Spinal cord (tissue), 10 donors: ENCODE measurements around the gene EPHA7. TPM values are rescaled to one million over a fixed set of nuclear protein-coding genes. Genes with fewer than 3 reads are reported as not detected.
A peak's percentile ranks its signal among the peaks of the same experiment; 100 is the strongest.

ENCODE experiments used
- DNase-seq, 6 donors: peaks; one replicate each; pipeline versions ENCODE4 v3.0.0 to v3.0.0-alpha.2; 2013 to 2015; ENCODE audit warnings: low spot score in 6 of 6, low read depth in 4 of 6
- H3K27ac ChIP-seq: one replicate; pipeline ENCODE4 v1.5.1; 2013; ENCODE audit warnings: low read depth, low read length, control low read depth
- H3K27me3 ChIP-seq: one replicate; pipeline ENCODE4 v1.6.1; 2013; ENCODE audit warnings: low read length; ENCODE audit not compliant: control insufficient read depth, insufficient read depth
- H3K36me3 ChIP-seq: one replicate; pipeline ENCODE4 v1.6.1; 2013; ENCODE audit warnings: low read length; ENCODE audit not compliant: control insufficient read depth, insufficient read depth
- H3K4me1 ChIP-seq: one replicate; pipeline ENCODE4 v1.6.1; 2013; ENCODE audit warnings: low read length; ENCODE audit not compliant: control insufficient read depth, insufficient read depth
- H3K4me3 ChIP-seq: one replicate; pipeline ENCODE4 v1.5.1; 2013; ENCODE audit warnings: low read depth, low read length, control low read depth
- H3K9me3 ChIP-seq: one replicate; pipeline ENCODE4 v1.6.1; 2013; ENCODE audit warnings: low read length; ENCODE audit not compliant: control insufficient read depth, insufficient read depth
- WGBS: methylation state at CpG from one replicate; pipeline ENCODE4 v1.1.5; 2013; ENCODE audit warnings: missing lambda C conversion rate; ENCODE audit not compliant: insufficient coverage; 5-methylcytosine and 5-hydroxymethylcytosine counted together
- polyA plus RNA-seq, 2 donors: library from polyadenylated mRNA; unstranded; fragments of 120-200 nt; gene quantifications; one replicate each; pipeline ENCODE4 v1.2.1, GENCODE V29; 2013; ENCODE audit not compliant: insufficient read length in 2 of 2
- total RNA-seq, 2 donors: library from RNA; depleted of rRNA in 1 of 2; stranded (reverse); fragments of 120-200 nt in 1 of 2; fragments of >200 nt in 1 of 2; gene quantifications; one replicate each; pipeline versions ENCODE4 v1.2.3 to v1.2.4, GENCODE V29; 2013 to 2014
- donor health status: healthy.

The EPHA7 gene
- total and polyA plus RNA-seq, 4 donors: 16.3 to 90.2 (median 45.7) TPM

DNA sequence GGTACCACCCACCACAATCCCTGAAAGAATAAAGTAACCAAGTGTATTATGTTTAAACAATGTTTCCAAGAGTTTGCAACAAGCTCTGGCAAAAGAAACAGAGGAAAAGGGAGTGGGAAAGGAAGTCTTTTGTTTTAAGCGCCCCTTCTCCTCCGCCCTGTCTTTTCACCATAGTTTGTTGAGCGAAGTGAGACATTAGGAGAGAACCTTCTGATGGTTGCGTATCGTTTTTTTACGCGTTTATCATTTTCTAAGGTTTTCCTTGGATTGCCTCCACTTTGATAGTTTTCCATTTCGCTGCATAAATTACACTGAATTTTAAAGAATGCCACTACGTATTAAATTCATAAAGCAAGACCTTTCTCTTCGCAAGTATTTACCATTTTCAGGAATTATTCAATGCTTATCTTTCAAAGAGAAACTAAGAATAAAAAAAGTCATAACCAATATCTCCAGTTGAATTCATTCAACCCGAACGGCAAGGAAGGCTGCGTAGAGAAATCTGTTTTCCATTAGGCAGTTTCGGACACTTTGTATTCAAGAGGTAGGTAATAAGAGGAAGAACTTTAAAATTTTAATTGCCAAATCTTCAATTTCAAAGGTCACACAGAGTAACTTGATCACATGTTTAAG, 920 bp upstream of the EPHA7 start:
- H3K4me1 ChIP-seq: peaks cover 7% of the 10 kb centered on the region
- H3K9me3 ChIP-seq: no peaks in the 10 kb centered on the region
- peaks cover 6% of the 10 kb centered on the region for H3K27me3 ChIP-seq
- peak in 1 of 6 donors; percentile 32 for DNase-seq
- peak overlapping the region; percentile 96 for H3K27ac ChIP-seq
- peak overlapping the region; percentile 88 for H3K4me3 ChIP-seq
- H3K36me3 ChIP-seq: no peaks in the 10 kb centered on the region
- WGBS: 0% methylated on average over 1 of the region's 14 CpGs

DNA sequence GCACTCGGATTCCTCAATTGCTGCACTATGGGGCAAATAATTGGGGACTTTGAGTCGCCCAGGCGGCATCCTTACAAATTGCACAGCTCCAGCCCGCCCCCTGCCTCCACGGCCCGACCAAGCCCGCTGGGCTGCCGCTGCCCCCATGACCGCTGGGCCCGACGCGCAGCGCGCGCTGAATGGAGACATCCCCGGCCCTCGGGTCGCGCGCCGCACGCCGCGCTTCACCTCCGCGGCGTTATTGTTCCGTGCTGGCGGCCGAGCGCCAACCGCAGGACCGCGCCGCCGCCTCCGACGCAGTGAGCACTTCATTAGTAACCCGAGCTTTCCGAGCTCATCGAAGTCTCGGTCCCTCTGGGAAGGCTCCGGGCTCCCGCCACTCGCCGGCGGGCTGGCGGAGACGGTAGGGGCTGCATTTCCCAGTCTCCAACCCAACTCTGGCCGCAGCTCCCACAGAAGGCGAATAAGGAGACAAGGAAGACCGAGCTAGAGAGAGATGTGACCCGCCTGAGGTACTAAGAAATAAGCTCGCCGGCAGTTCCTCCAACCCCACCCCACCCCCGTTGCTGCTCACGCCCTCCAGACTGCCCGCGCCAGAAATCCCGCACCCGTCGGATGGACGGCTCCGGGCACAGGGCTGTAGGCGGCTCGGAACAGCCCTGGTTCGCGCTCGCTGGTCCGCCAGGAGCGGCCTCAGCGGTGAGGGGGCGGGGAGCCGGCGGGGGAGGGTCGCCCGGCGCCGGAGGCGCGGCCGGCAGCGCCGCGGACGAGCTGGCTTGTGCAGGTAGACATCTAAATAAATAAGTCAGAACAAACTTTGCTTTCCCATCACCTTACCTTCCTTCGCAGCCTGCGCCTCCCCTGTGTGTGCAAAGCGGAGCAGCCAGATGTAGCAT, 703 bp downstream of the EPHA7 start:
- Histone ChIP-seq H3K27me3 (peaks cover 6% of the 10 kb centered on the region), H3K4me3 (peak overlapping the region; percentile 88)
- WGBS: under 1% methylated on average over 81 of the region's 89 CpGs

DNA sequence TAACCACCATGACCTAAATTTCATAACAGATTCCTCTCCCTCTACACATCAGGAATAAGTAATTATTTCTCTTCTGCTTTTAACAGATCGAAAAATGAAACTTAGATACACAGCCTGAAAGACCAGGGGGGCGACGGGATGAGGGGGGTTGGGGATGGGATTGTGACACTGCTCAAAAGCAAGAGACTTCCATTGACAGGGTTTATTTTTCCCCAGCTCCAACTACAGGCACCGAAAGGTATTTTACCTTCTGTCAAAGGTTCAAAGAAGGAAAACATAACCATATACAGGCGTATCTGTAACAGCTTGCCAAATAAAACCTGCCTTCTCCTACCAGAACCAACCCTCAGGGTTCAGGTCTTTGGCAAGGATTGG, 1.3 kb downstream of the EPHA7 start:
- no CpG with 5 or more reads among the region's 5 CpGs for WGBS
- H3K27ac ChIP-seq: peak overlapping the region; percentile 92
- peak overlapping the region; percentile 88 for H3K4me3 ChIP-seq
- no peaks in the 10 kb centered on the region for H3K36me3 ChIP-seq
- peaks cover 7% of the 10 kb centered on the region for H3K4me1 ChIP-seq
- no peaks in the 10 kb centered on the region for H3K9me3 ChIP-seq
- H3K27me3 ChIP-seq: peaks cover 6% of the 10 kb centered on the region
- peak in 2 of 6 donors; percentile 25 to 80 for DNase-seq

More for the DNA sequence above, 703 bp downstream of the EPHA7 start:
- H3K27ac ChIP-seq: peak overlapping the region; percentile 92
- H3K36me3 ChIP-seq: no peaks in the 10 kb centered on the region
- peak in 3 of 6 donors; percentile 48 to 81 (median 80) for DNase-seq
- H3K9me3 ChIP-seq: no peaks in the 10 kb centered on the region
- H3K4me1 ChIP-seq: peaks cover 7% of the 10 kb centered on the region

DNA sequence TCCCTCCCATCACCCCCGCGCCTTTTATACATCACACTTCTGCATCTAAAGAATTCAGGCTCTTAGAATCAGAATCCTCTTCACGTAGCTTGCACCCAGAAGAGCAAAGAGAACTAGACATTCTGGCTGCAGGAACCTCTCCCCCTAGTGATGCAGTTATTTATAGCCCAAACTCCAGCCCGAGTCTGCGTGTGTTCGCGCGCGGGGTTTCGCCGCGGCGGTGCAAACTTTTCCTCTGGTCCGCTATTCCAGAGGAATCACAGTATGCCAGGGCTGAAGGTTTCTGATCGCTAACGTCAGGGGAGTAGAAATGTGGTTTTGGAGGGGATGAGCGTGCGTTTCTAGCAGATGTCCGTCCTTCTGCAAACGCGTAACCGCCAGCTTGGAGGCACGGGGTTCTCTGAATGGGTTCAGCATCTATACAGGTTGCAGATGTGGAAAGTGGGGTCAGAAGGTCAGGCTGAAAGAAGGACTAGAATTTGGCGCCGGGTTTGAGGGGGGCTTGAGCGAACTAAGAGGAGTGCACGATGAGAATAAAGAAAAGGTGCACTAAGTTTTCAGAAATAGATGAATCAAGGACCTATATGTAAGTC, 1.8 kb downstream of the EPHA7 start:
- peak in 4 of 6 donors; percentile 54 to 93 (median 80) for DNase-seq
- Histone ChIP-seq H3K27ac (peak overlapping the region; percentile 92), H3K27me3 (peaks cover 4% of the 10 kb centered on the region), H3K4me3 (peak overlapping the region; percentile 88), H3K4me1 (peaks cover 7% of the 10 kb centered on the region), H3K9me3 (no peaks in the 10 kb centered on the region), H3K36me3 (no peaks in the 10 kb centered on the region)
- WGBS: under 1% methylated on average over 25 of the region's 27 CpGs

GRCh38 chr6:93416571-93417420, 2.6 kb downstream of the EPHA7 start:
- Histone ChIP-seq H3K27me3 (peaks cover 3% of the 10 kb centered on the region), H3K27ac (peak overlapping the region; percentile 92), H3K4me1 (peaks cover 7% of the 10 kb centered on the region)

GRCh38 chr6:93413190-93413589, 6.2 kb downstream of the EPHA7 start:
- no peak overlapping the region for H3K27ac ChIP-seq
- no peaks in the 10 kb centered on the region for H3K9me3 ChIP-seq
- H3K36me3 ChIP-seq: no peaks in the 10 kb centered on the region
- peaks cover 7% of the 10 kb centered on the region for H3K4me1 ChIP-seq
- H3K4me3 ChIP-seq: no peak overlapping the region
- DNase-seq: no peak
- no peaks in the 10 kb centered on the region for H3K27me3 ChIP-seq

More at GRCh38 chr6:93416571-93417420, 2.6 kb downstream of the EPHA7 start:
- H3K9me3 ChIP-seq: no peaks in the 10 kb centered on the region
- peak in 5 of 6 donors; percentile 51 to 86 (median 61) for DNase-seq
- no peaks in the 10 kb centered on the region for H3K36me3 ChIP-seq
- 0% methylated on average over 77 of the region's 77 CpGs for WGBS
- peak overlapping the region; percentile 88 for H3K4me3 ChIP-seq

DNA sequence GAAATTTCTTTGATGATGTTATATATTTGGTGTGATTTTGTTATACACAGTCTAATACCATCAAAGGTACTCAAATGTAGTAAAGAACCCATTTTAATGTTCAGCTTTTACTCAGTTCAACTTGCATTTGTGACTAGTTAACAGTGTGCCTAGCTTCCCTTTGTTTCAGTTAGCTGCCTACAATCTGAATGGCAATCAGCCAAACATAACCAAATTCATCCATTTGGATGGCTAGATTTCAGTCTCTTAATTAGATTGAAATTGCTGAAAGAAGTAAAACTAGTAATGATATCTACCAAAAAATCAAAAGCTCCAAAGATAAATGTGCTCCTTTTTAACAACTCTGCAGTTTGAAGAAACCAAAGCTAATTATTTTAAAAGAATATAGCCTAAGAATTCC, 6.9 kb downstream of the EPHA7 start:
- no peak overlapping the region for H3K4me3 ChIP-seq
- no peak overlapping the region for H3K27ac ChIP-seq
- H3K4me1 ChIP-seq: peaks cover 5% of the 10 kb centered on the region
- no peaks in the 10 kb centered on the region for H3K27me3 ChIP-seq
- no peak for DNase-seq
- no peaks in the 10 kb centered on the region for H3K36me3 ChIP-seq
- no peaks in the 10 kb centered on the region for H3K9me3 ChIP-seq

DNA sequence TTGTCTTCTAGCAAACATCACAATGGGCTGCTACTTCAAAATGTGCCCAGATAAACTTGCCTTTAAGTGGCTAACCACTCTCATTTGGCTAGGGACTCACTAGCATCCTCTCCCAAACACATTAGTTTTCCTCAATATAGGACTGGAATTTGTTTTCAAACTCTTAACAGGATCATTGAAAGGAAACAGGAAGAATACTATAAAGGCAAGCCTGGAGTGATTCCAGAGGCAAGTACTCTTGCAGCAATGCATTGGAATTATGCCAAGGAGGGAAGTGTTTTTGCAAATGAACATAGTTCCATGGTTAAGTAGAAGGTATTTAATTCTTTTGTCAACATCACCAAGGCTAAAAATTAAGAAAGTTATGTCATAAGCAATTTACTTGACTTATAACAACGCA, 12.2 kb downstream of the EPHA7 start:
- Histone ChIP-seq H3K36me3 (no peaks in the 10 kb centered on the region), H3K4me1 (no peaks in the 10 kb centered on the region), H3K27ac (no peak overlapping the region), H3K27me3 (no peaks in the 10 kb centered on the region), H3K9me3 (no peaks in the 10 kb centered on the region), H3K4me3 (no peak overlapping the region)
- peak in 3 of 6 donors; percentile 46 to 87 (median 84) for DNase-seq
- WGBS: no CpG with 5 or more reads among the region's 1 CpG

DNA sequence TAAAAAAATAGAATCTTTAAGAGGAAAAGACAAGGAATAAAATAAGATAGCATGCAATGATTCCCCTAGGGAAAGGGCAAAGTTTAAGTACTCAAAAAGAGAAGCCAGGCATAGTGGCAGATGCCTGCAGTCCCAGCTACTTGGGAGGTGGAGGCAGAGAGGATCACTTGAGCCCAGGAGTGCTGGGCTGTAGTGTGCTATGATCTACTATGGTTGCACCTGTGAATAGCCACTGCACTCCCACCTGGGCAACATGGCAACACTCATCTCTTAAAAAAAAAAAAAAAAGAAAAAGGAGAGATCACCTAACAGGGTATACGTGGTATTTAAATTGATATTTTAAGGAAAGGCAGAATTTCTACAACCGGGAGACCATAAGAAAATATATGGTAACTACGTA, 16.0 kb downstream of the EPHA7 start:
- H3K27ac ChIP-seq: no peak overlapping the region
- no peak for DNase-seq
- 100% methylated on average over 2 of the region's 3 CpGs for WGBS
- H3K36me3 ChIP-seq: no peaks in the 10 kb centered on the region
- no peaks in the 10 kb centered on the region for H3K27me3 ChIP-seq
- H3K4me3 ChIP-seq: no peak overlapping the region
- H3K9me3 ChIP-seq: no peaks in the 10 kb centered on the region
- no peaks in the 10 kb centered on the region for H3K4me1 ChIP-seq
